BJ (cell line): Measurements from ENCODE around the gene CNGA3. TPM values are rescaled to one million over a fixed set of nuclear protein-coding genes. Genes with fewer than 3 reads are reported as not detected.

Experiments used
- CTCF ChIA-PET: fragments of 350-600 bp; formaldehyde crosslinking; extraction: SDS; loops from one replicate; lab custom pipeline; 2021; ENCODE audit warnings: antibody characterized with exemption, inconsistent platforms; lab: Yijun Ruan, JAX
- POLR2A ChIA-PET: fragments of 300-600 bp; sonication (Branson Sonifier 250); formaldehyde crosslinking; extraction: SDS; loops from one replicate; lab custom pipeline; 2021; ENCODE audit warnings: antibody characterized with exemption; lab: Charles Lee
- DNase-seq: peaks from one replicate; pipeline ENCODE4 v3.0.0-alpha.2; 2011; ENCODE audit warnings: low read depth
- H3K27me3 ChIP-seq: 2 replicates; pipeline ENCODE4 v1.6.0; 2011; ENCODE audit warnings: low read length; ENCODE audit not compliant: control insufficient read depth, insufficient read depth
- H3K36me3 ChIP-seq: 2 replicates; pipeline ENCODE4 v1.5.1; 2011; ENCODE audit warnings: low read length; ENCODE audit not compliant: control insufficient read depth, insufficient read depth
- H3K4me3 ChIP-seq: 2 replicates; pipeline ENCODE4 v1.5.1; 2011; ENCODE audit warnings: low read depth, mild to moderate bottlenecking, control low read depth, low read length
- polyA minus RNA-seq: library from RNA; depleted of rRNA, polyadenylated mRNA; stranded (reverse); fragments of >200 nt; gene quantifications from 2 replicates; pipeline ENCODE4 v1.2.3, GENCODE V29; 2011; rRNA and poly(A)+ RNA removed
- polyA plus RNA-seq: library from polyadenylated mRNA; depleted of rRNA; stranded (reverse); fragments of >200 nt; gene quantifications from 2 replicates; pipeline ENCODE4 v1.2.3, GENCODE V29; 2011; rRNA removed
- TF ChIP-seq, protein P1 (sequence below): IDR thresholded peaks from 2 replicates; pipeline ENCODE4 v1.5.1; 2011; ENCODE audit warnings: low read depth, mild to moderate bottlenecking, control low read depth, inconsistent platforms, low read length, moderate library complexity; ENCODE audit not compliant: insufficient read depth

The CNGA3 gene
- polyA plus RNA-seq: not detected in 2 replicates
- polyA minus RNA-seq: 0.09 TPM in 1 of 2 replicates, not detected in the other

DNA sequence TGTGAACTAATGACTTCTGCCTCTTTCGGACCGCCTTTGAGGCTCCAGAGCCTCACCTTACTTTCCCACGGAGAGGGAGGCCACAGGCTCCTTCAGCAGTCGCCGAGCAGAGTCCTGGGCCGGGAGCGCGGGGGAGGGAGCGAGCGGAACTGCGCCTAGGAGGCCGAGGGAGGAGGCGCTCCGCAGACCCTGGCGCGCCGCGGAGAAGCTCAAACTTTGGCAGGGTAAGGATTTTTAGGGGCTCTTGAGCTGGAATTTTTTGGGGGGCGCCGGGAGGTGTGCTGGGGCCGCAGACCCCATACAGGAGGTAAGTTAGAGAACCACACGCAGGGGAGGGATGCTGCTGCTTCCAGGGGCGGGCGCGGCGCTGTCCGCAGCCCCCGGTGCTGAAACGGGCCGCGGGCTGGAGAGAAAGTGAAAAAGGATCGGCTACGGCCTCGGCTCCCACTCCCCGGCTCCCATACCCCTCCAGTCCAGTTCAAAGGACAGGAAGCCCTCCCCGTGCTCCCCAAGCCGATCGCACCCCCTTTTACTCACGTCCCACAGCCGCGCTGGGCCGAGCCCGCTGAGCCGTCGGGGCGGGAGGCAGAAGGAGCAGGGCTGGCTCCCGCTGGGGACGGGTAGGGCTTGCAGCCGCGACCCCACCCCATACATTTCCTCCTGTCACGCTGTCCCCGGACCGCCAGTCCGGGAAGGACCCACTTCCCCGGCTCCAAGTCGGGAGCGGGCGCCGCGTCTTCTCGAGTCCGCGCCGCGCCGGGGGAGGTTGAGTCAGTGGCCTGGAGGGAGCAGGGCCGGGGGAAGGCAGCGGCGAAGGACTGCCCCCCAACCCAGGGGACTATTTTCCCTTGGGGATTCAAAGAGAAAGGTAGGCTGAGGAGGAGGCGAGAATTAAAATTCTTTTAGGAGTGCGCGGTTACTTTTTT lies at the start of gene CNGA3:
Gene CNGA3, plus strand, starts transcription at position 146 of the 926 bp plus-strand sequence. CDS start 23,520 bp downstream, outside the sequence.
- Histone ChIP-seq H3K27me3 (peaks cover 46% of the 10 kb centered on the region), H3K36me3 (no peaks in the 10 kb centered on the region), H3K4me3 (no peak within 1 kb of the TSS)
- DNase-seq: no peak
- ChIA-PET POLR2A (no interaction called here), CTCF (interaction anchor here (0.7 kb wide), 1 partner anchor 12 kb away, joined by 4 read pairs; no protein-coding TSS in a partner anchor)
- TF ChIP-seq, protein P1, sequence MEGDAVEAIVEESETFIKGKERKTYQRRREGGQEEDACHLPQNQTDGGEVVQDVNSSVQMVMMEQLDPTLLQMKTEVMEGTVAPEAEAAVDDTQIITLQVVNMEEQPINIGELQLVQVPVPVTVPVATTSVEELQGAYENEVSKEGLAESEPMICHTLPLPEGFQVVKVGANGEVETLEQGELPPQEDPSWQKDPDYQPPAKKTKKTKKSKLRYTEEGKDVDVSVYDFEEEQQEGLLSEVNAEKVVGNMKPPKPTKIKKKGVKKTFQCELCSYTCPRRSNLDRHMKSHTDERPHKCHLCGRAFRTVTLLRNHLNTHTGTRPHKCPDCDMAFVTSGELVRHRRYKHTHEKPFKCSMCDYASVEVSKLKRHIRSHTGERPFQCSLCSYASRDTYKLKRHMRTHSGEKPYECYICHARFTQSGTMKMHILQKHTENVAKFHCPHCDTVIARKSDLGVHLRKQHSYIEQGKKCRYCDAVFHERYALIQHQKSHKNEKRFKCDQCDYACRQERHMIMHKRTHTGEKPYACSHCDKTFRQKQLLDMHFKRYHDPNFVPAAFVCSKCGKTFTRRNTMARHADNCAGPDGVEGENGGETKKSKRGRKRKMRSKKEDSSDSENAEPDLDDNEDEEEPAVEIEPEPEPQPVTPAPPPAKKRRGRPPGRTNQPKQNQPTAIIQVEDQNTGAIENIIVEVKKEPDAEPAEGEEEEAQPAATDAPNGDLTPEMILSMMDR: no peak

DNA sequence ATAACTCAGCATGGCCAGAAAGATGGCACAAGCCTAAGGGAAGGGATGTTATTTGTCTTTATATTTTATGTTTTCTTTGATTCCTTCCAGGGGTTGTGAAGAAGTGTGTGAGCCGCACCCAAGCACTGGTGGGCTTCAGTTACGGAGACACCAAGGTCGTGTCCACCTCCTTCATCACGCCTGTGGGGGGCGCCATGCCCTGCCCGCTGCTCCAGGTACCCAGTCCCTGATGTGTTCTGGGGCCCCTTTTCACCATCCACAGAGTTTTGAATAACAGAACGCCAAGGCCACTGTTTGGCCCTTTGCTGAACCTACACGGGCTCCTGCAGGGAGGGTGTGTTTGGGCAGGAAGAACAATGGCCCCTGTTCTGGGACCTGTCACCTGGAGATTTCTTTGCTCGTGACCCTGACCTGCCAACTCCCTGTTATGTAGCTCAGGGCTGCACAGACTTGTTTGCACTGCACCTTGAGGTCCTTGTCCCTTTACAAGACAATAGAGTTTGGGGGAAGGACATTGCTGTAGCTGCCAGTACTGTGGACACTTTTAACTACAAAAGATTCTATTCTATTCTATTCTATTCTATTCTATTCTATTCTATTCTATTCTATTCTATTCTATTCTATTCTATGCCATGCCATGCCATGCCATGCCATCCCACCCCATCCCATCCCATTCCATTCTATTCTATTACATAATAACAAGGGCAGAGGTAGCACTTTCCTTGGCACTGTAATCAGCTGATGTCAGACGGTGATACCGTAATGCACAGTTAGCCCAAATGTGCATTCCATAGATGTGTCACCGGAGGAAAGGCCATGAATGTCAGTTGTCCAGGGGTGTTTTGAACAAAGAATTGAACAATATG lies 48.2 kb upstream of the CNGA3 start:
- TF ChIP-seq, protein P1: no peak
- DNase-seq: no peak
- ChIA-PET CTCF (no interaction called here), POLR2A (no interaction called here)
- H3K27me3 ChIP-seq: no peaks in the 10 kb centered on the region
- no peaks in the 10 kb centered on the region for H3K36me3 ChIP-seq
- H3K4me3 ChIP-seq: no peak overlapping the region

DNA sequence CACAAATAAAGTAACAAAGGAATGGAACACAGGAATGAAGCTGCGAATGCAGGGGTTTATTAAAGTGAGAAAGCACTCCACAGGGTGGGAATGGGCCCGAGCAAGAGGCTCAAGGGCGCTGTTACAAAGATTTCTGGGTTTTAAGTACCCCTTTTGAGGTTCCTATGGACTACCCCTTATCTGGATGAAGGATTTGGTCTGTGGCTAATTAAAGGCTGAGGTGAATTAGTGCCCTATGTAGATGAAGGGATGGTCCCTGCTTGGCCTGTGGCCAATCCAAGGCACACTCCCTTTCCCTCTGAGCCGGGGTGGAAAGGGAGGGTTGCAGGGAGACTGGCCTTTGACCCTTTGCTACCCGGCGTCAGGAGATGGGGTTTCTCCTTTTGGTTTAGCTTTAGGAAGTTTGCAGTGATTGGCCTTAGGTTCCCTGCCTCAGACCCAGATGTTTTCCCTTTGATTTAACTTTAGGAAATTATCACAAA lies 47.5 kb upstream of the CNGA3 start:
- H3K36me3 ChIP-seq: no peaks in the 10 kb centered on the region
- POLR2A ChIA-PET: no interaction called here
- TF ChIP-seq, protein P1: no peak
- H3K27me3 ChIP-seq: no peaks in the 10 kb centered on the region
- CTCF ChIA-PET: no interaction called here
- no peak overlapping the region for H3K4me3 ChIP-seq
- no peak for DNase-seq

DNA sequence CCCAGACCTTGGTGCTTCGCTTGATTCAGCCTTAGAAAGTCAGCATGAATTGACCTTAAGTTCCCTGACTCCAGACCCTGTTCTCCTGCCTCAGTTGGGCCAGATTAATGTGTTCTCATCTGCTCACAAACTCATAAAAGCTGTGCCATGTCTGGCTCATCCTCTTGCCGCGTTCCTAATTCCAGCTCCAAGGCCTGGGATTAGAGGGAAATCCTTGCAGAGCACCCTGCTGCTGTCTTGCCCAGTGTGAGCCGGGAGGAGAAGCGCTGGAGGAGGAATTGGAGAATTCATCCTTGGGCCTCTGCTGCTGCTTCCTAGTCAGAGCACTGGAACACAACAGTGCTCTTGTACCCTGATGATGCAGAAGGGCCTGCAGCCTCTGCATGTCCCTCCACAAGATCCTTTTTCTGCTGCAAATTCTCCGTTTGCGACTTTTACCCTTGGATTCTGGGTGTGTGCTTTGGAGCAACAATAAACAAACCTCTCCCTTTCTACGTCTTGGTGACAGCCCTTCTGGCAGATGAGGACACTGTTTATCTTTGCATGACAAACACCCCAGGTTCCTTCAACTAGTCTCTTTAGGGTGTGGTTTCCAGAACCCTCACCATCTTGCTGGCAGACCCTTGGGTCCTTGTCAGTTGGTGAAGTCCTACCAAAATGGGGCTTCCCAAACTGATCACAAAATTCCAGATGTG lies 46.9 kb upstream of the CNGA3 start:
- TF ChIP-seq, protein P1: no peak
- no peaks in the 10 kb centered on the region for H3K27me3 ChIP-seq
- CTCF ChIA-PET: no interaction called here
- H3K36me3 ChIP-seq: no peaks in the 10 kb centered on the region
- no peak overlapping the region for H3K4me3 ChIP-seq
- POLR2A ChIA-PET: no interaction called here
- no peak for DNase-seq
